Naive B cell (primary cell): Measurements from ENCODE around the gene SLC15A4. TPM values are rescaled to one million over a fixed set of nuclear protein-coding genes. Genes with fewer than 3 reads are reported as not detected.
"Not testable (repeated sequence)": the region's sequence is repeated elsewhere in the genome, so short reads cannot be mapped to it uniquely, and the experiment has no call there.

Experiments
- ATAC-seq, 2 donors: fragments of 150-1000 bp; cut with Tn5 transposase; 2 replicates each; pipeline ENCODE4 v1.10.0; 2021; ENCODE audit warnings: low read depth in 2 of 2, mild to moderate bottlenecking in 2 of 2, moderate library complexity in 2 of 2
- DNase-seq: peaks from one replicate; pipeline ENCODE4 v3.0.0; 2022
- H3K27ac Mint-ChIP-seq, 6 donors: one replicate each; pipeline ENCODE4 v1.8.0; 2020 to 2022; ENCODE audit warnings: mild to moderate bottlenecking in 6 of 6, mixed read lengths in 6 of 6, moderate library complexity in 5 of 6, inconsistent platforms in 2 of 6
- H3K27me3 Mint-ChIP-seq, 3 donors: one replicate each; pipeline ENCODE4 v1.8.0; 2021 to 2022; ENCODE audit warnings: mixed read lengths in 3 of 3, mild to moderate bottlenecking in 1 of 3
- H3K36me3 Mint-ChIP-seq, 2 donors: one replicate each; pipeline ENCODE4 v1.8.0; 2020 to 2022; ENCODE audit warnings: mixed read lengths in 2 of 2, inconsistent platforms in 1 of 2, mild to moderate bottlenecking in 1 of 2
- H3K4me1 Mint-ChIP-seq, 3 donors: one replicate each; pipeline ENCODE4 v1.8.0; 2020 to 2022; ENCODE audit warnings: mixed read lengths in 3 of 3, inconsistent platforms in 1 of 3, mild to moderate bottlenecking in 1 of 3, moderate library complexity in 1 of 3
- H3K4me3 Mint-ChIP-seq, 8 donors: one replicate each; pipeline ENCODE4 v1.8.0; 2020 to 2022; ENCODE audit warnings: mild to moderate bottlenecking in 8 of 8, mixed read lengths in 8 of 8, moderate library complexity in 8 of 8, inconsistent platforms in 2 of 8
- H3K9me3 Mint-ChIP-seq, 7 donors: one replicate each; pipeline ENCODE4 v1.8.0; 2020 to 2022; ENCODE audit warnings: mixed read lengths in 7 of 7, mild to moderate bottlenecking in 5 of 7, inconsistent platforms in 2 of 7, moderate library complexity in 1 of 7
- polyA plus RNA-seq, 6 donors: library from polyadenylated mRNA; unstranded; fragments of 300-500 nt; fragmentation: Illumina TruSeq; gene quantifications; one replicate each; pipeline ENCODE4 v1.2.3, GENCODE V29; 2021; ENCODE audit warnings: low read depth in 6 of 6

Gene SLC15A4
- polyA plus RNA-seq, 6 donors from 2014 or later: 4.5 to 34.3 (median 13.8) TPM

- not testable (repeated sequence) for H3K9me3 Mint-ChIP-seq, ATAC-seq, DNase-seq, H3K27ac Mint-ChIP-seq, H3K36me3 Mint-ChIP-seq, H3K27me3 Mint-ChIP-seq, H3K4me3 Mint-ChIP-seq
- peaks cover 15 to 32% (median 30%) of the 10 kb centered on the region in 3 donors for H3K4me1 Mint-ChIP-seq
Observed at GRCh38 chr12:128839885-128840284, 16.1 kb upstream of the SLC15A4 start.

DNA sequence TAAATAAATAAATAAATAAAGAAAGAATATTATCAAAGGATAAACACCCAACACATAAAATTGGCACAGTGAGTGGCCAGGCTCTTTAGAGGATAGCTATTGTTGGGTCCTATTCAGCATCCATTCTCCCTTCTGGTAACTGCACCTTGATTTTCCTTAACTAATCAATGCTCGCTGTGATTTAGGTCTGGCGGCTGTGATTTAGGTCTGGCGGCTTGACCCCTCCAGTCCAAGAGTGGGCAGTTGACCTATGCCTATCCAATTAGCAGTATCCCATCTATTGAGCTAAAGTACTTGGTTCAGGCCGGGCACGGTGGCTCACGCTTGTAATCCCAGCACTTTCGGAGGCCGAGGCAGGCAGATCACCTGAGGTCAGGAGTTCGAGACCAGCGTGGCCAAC lies 9.7 kb upstream of the SLC15A4 start:
- ATAC-seq: no peak
- Mint-ChIP-seq H3K27ac (peak overlapping the region in 1 of 6 donors; percentile 51), H3K4me3 (no peak overlapping the region), H3K4me1 (peaks cover 24 to 32% (median 26%) of the 10 kb centered on the region in 3 donors), H3K36me3 (no peaks in the 10 kb centered on the region), H3K27me3 (no peaks in the 10 kb centered on the region), H3K9me3 (no peaks in the 10 kb centered on the region)
- DNase-seq: no peak

DNA sequence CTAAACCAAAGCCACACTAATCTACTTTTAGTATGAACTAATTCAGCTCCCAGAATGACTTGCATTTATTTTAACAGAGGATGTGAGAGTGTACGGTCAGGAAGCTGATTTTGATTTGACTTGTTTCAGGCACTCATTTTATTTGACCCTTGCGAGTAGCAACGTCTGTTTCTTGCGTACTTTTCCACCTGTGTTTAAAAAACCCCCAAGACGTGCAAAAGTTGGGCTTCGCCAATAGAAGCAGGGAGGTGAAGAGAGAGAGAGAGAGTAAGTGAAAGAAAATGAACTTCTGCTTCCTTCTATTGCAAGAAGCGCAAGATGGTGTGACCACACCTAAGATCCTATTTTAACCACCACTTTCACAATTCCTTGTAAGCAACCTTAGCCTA lies 6.7 kb upstream of the SLC15A4 start:
- peak overlapping the region; percentile 92 to 100 (median 100) for H3K27ac Mint-ChIP-seq
- DNase-seq: peak; percentile 82

GRCh38 chr12:128829861-128830504 lies 6.2 kb upstream of the SLC15A4 start:
- peak; percentile 83 to 84 for ATAC-seq
- H3K4me1 Mint-ChIP-seq: peaks cover 23 to 32% (median 27%) of the 10 kb centered on the region in 3 donors
- peak; percentile 87 for DNase-seq
- no peaks in the 10 kb centered on the region for H3K9me3 Mint-ChIP-seq
- H3K4me3 Mint-ChIP-seq: peak overlapping the region; percentile 53 to 94 (median 84)
- H3K27ac Mint-ChIP-seq: peak overlapping the region; percentile 92 to 100 (median 100)
- H3K27me3 Mint-ChIP-seq: no peaks in the 10 kb centered on the region
- no peaks in the 10 kb centered on the region for H3K36me3 Mint-ChIP-seq

More for the DNA sequence above, 6.7 kb upstream of the SLC15A4 start:
- Mint-ChIP-seq H3K4me3 (peak overlapping the region; percentile 53 to 94 (median 84)), H3K27me3 (no peaks in the 10 kb centered on the region), H3K36me3 (no peaks in the 10 kb centered on the region), H3K4me1 (peaks cover 22 to 32% (median 24%) of the 10 kb centered on the region in 3 donors), H3K9me3 (no peaks in the 10 kb centered on the region)
- peak; percentile 56 to 63 for ATAC-seq

GRCh38 chr12:128827724-128828123 lies 4.0 kb upstream of the SLC15A4 start:
- Mint-ChIP-seq H3K27me3 (no peaks in the 10 kb centered on the region), H3K36me3 (no peaks in the 10 kb centered on the region), H3K4me1 (peaks cover 26 to 34% (median 30%) of the 10 kb centered on the region in 3 donors), H3K4me3 (peak overlapping the region in 1 of 8 donors; percentile 21), H3K9me3 (no peaks in the 10 kb centered on the region), H3K27ac (peak overlapping the region in 3 of 6 donors; percentile 71 to 92 (median 82))
- no peak for ATAC-seq
- DNase-seq: no peak

GRCh38 chr12:128825835-128826234 lies 2.1 kb upstream of the SLC15A4 start:
- H3K4me1 Mint-ChIP-seq: peaks cover 37 to 44% (median 42%) of the 10 kb centered on the region in 3 donors
- peak overlapping the region in 2 of 6 donors; percentile 2 to 34 for H3K27ac Mint-ChIP-seq
- DNase-seq: no peak

DNA sequence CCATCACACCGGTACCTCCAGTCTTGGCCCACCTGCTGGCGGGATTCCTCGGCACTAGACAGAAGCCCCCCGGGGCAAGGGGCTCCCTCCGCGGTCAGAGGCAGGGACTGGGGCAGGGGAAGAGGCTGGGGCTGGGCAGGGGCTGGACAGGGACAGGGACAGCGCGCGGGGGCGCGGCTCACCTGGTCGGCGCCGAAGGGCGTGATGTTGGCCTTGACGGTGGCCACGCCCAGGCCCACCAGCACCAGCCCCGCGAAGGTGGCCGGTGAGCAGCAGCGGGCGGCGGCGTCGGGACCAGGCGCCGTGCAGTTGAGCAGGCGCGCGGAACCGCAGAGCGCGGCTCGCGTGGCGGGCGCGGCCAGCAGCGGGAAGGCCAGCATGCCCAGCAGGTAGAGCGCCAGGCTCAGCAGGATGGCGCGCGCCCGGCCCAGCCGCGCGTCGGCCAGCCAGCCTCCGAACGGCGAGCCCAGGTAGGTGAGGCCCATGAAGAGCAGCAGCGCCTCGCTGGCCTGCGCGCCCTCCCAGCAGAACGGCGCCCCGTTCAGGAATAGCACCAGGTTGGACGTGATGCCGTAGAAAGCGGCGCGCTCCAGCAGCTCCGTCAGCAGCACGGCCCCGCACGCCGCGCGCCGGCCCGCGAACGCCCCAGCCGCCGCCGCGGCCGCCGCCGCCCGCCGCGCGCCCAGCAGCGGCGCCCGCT lies 392 bp downstream of the SLC15A4 start:
- ATAC-seq (peak; percentile 1 to 4), DNase-seq (no peak)
- no peaks in the 10 kb centered on the region for H3K27me3 Mint-ChIP-seq

More at GRCh38 chr12:128825835-128826234, 2.1 kb upstream of the SLC15A4 start:
- Mint-ChIP-seq H3K27me3 (no peaks in the 10 kb centered on the region), H3K36me3 (no peaks in the 10 kb centered on the region), H3K9me3 (no peaks in the 10 kb centered on the region), H3K4me3 (peak overlapping the region in 5 of 8 donors; percentile 32 to 72 (median 60))
- no peak for ATAC-seq

DNA sequence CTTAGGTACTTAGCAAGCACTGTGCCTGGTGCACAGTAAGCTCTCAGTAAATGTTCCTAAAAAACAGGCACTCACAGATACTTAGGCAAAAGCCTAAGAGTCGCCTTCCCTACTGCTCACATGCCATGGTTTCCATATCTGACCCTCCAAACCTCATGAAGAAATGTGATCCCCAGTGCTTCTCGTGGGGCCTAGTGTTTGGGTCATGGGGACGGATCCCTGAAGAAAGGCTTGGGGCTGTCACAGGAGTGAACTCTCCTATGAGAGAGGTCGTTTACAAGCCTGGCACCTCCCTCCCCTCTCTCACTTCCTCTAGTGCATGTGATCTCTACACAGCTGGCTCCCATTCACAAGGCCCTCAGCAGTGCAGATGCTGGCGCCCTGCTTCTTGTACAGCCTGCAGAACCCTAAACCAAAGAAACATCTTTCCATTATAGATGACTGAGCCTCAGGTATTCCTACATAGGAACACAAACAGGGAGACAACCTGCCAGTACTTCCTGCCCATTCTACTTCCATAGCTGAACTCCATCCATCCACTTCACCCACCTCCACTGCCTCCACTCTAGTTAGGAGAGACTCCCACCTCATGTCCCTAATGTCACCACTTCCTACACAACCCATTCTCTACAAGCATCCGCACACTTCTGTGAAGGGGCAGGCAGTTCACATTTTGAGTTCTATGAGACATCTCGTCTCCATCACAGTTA lies 2.9 kb downstream of the SLC15A4 start:
- DNase-seq: peak; percentile 77
- H3K4me3 Mint-ChIP-seq: peak overlapping the region; percentile 24 to 92 (median 72)
- H3K27ac Mint-ChIP-seq: peak overlapping the region; percentile 92 to 99 (median 96)
- H3K36me3 Mint-ChIP-seq: no peaks in the 10 kb centered on the region
- no peaks in the 10 kb centered on the region for H3K9me3 Mint-ChIP-seq
- peak; percentile 74 to 75 for ATAC-seq
- no peaks in the 10 kb centered on the region for H3K27me3 Mint-ChIP-seq
- peaks cover 47 to 67% (median 63%) of the 10 kb centered on the region in 3 donors for H3K4me1 Mint-ChIP-seq

More for the DNA sequence above, 392 bp downstream of the SLC15A4 start:
- H3K9me3 Mint-ChIP-seq: no peaks in the 10 kb centered on the region
- H3K4me1 Mint-ChIP-seq: peaks cover 30 to 42% (median 39%) of the 10 kb centered on the region in 3 donors
- no peaks in the 10 kb centered on the region for H3K36me3 Mint-ChIP-seq
- peak overlapping the region; percentile 78 to 92 (median 86) for H3K4me3 Mint-ChIP-seq
- peak overlapping the region; percentile 18 to 88 (median 70) for H3K27ac Mint-ChIP-seq

DNA sequence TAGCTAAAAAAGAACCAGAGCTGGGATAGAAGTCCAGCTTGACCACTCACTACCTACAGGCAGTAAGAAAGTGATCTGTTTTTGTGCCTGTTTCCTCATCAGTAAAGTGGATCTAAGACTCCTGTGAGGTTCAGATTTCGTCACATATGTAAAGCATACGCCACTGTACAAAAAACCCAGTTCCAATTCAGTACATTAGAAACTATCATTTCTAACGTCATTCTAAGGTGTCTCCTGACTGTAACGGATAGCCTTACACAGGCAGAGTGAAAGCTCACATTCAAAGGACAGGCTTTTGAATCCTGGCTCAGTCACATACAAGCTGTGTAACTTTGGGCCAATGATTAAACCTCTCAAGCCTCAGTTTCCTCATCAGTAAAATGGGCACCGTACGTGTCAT lies 3.5 kb downstream of the SLC15A4 start:
- peaks cover 51 to 73% (median 69%) of the 10 kb centered on the region in 3 donors for H3K4me1 Mint-ChIP-seq
- H3K36me3 Mint-ChIP-seq: no peaks in the 10 kb centered on the region
- peak overlapping the region in 5 of 6 donors; percentile 92 to 99 (median 96) for H3K27ac Mint-ChIP-seq
- DNase-seq (no peak), ATAC-seq (no peak)
- H3K27me3 Mint-ChIP-seq: no peaks in the 10 kb centered on the region
- H3K4me3 Mint-ChIP-seq: peak overlapping the region in 4 of 8 donors; percentile 64 to 92 (median 76)
- no peaks in the 10 kb centered on the region for H3K9me3 Mint-ChIP-seq

GRCh38 chr12:128819293-128820144 lies 4.2 kb downstream of the SLC15A4 start:
- no peak for ATAC-seq
- H3K4me1 Mint-ChIP-seq: peaks cover 52 to 81% (median 71%) of the 10 kb centered on the region in 3 donors
- no peaks in the 10 kb centered on the region for H3K27me3 Mint-ChIP-seq
- peaks cover 0 to 3% of the 10 kb centered on the region in 2 donors for H3K36me3 Mint-ChIP-seq
- DNase-seq: no peak
- no peaks in the 10 kb centered on the region for H3K9me3 Mint-ChIP-seq
- peak overlapping the region in 4 of 8 donors; percentile 44 to 75 (median 70) for H3K4me3 Mint-ChIP-seq
- peak overlapping the region; percentile 36 to 96 (median 94) for H3K27ac Mint-ChIP-seq

DNA sequence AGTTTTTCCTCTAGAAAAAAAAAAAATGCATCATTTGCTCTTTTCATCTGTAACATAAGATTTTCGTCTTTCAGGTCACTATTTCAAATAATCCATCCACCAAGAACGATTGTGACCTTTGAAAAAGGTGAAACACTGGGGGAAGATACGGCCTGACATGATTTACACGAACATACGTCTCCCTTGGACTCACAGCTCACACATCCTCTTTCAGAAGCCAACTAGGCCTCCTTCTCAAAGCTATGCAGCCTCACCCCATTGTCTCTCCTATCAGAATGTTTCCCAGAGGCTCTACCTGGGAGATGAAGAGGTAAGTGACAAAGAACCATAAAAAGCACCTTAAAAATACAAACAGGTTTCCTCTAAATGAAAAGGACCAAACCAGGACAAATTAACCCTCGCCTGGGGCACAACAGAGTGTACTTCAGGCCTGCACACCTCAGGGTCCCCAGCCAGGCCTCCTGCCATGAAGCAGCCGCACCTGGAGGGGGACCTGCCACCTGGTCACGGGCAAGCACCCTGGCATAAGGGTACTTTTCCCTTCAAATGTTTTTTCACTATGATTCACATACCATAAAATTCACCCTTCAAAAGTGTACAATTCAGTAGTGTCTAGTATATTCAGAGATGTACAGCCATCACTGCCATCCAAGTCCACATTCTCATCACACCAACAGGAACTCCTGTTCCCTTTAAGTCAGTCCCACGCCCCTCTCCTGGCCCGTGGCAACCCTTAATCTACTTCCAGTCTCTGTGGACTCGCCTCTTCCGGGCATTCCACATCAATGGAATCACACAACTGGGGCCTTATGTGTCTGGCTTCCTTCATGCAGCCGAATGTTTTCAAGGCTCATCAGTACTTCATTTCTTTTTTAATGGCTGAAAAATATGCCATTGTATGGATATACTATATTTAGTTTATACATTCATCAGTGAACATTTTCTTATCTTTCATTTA lies 5.4 kb downstream of the SLC15A4 start:
- Mint-ChIP-seq H3K9me3 (no peaks in the 10 kb centered on the region), H3K36me3 (peaks cover 0 to 6% of the 10 kb centered on the region in 2 donors), H3K4me1 (peaks cover 56 to 93% (median 78%) of the 10 kb centered on the region in 3 donors), H3K27ac (peak overlapping the region; percentile 80 to 95 (median 92)), H3K27me3 (no peaks in the 10 kb centered on the region), H3K4me3 (peak overlapping the region; percentile 28 to 79 (median 62))
- ATAC-seq: peak; percentile 18 to 24
- DNase-seq: no peak
